HEK293 (cell line): ENCODE measurements around the gene ALMS1.

ENCODE experiments used
- CTCF ChIA-PET: fragments of 350-600 bp; formaldehyde crosslinking; extraction: SDS; loops from one replicate; lab custom pipeline; 2021; ENCODE audit warnings: antibody characterized with exemption; lab: Yijun Ruan, JAX
- POLR2A ChIA-PET: fragments of 300-600 bp; formaldehyde crosslinking; extraction: SDS; loops from one replicate; lab custom pipeline; 2020; ENCODE audit warnings: antibody characterized with exemption, inconsistent platforms; lab: Yijun Ruan, JAX
- H3K27ac ChIP-seq: fragments of 200-500 bp; sonication (Bioruptor generic); 2 replicates; pipeline ENCODE4 v1.5.1; 2014; ENCODE audit warnings: low read depth, low read length, control low read depth, inconsistent platforms; ENCODE audit errors: extremely low read depth
- H3K36me3 ChIP-seq, 2 experiments: fragments of 200-500 bp in 1 of 2; sonication (Bioruptor generic) in 1 of 2; 1 replicate in 1 of 2; 2 replicates in 1 of 2; pipeline ENCODE4 v1.5.1; 2014 to 2017; ENCODE audit warnings: inconsistent platforms in 2 of 2, low read length in 2 of 2; ENCODE audit not compliant: control insufficient read depth in 2 of 2, insufficient read depth in 1 of 2
- H3K4me1 ChIP-seq: fragments of 200-500 bp; sonication (Bioruptor generic); 2 replicates; pipeline ENCODE4 v1.5.1; 2014; ENCODE audit warnings: mild to moderate bottlenecking, low read length, inconsistent platforms; ENCODE audit not compliant: control insufficient read depth, insufficient read depth
- H3K4me3 ChIP-seq: 2 replicates; pipeline ENCODE4 v1.5.1; 2011; ENCODE audit warnings: low read depth, mild to moderate bottlenecking, control low read depth, low read length, moderate library complexity
- H3K9me3 ChIP-seq: fragments of 200-500 bp; sonication (Bioruptor generic); 2 replicates; pipeline ENCODE4 v1.5.1; 2014; ENCODE audit warnings: low read depth, low read length, inconsistent platforms; ENCODE audit not compliant: control insufficient read depth, insufficient read depth
- EGR2 ChIP-seq: fragments of 450-650 bp; formaldehyde crosslinking; IDR thresholded peaks from 2 replicates; pipeline ENCODE4 v1.5.1; 2016; ENCODE audit warnings: low read depth, missing biosample characterization, missing genetic modification characterization
- FEZF1 ChIP-seq: fragments of 450-650 bp; formaldehyde crosslinking; IDR thresholded peaks from 2 replicates; pipeline ENCODE4 v1.5.1; 2016; ENCODE audit warnings: missing biosample characterization, missing genetic modification characterization
- GLI2 ChIP-seq: fragments of 450-650 bp; formaldehyde crosslinking; IDR thresholded peaks from 2 replicates; pipeline ENCODE4; 2017; ENCODE audit warnings: missing biosample characterization, missing genetic modification characterization, low read depth, borderline replicate concordance
- GLIS1 ChIP-seq: fragments of 450-650 bp; formaldehyde crosslinking; IDR thresholded peaks from 2 replicates; pipeline ENCODE4 v1.5.1; 2016; ENCODE audit warnings: missing biosample characterization, missing genetic modification characterization
- PRDM1 ChIP-seq: fragments of 450-650 bp; formaldehyde crosslinking; IDR thresholded peaks from 2 replicates; pipeline ENCODE4; 2016; ENCODE audit warnings: missing biosample characterization, missing genetic modification characterization
- RBAK ChIP-seq: fragments of 450-650 bp; formaldehyde crosslinking; IDR thresholded peaks from 2 replicates; pipeline ENCODE4 v1.5.1; 2016; ENCODE audit warnings: missing biosample characterization, missing genetic modification characterization
- YY1 ChIP-seq: fragments of 450-650 bp; formaldehyde crosslinking; IDR thresholded peaks from 2 replicates; pipeline ENCODE4 v1.5.1; 2018; ENCODE audit warnings: missing biosample characterization, missing genetic modification characterization
- YY2 ChIP-seq: fragments of 450-650 bp; formaldehyde crosslinking; IDR thresholded peaks from 2 replicates; pipeline ENCODE4 v1.5.1; 2016; ENCODE audit warnings: missing biosample characterization, missing genetic modification characterization
- ZBTB48 ChIP-seq: fragments of 450-650 bp; formaldehyde crosslinking; IDR thresholded peaks from 2 replicates; pipeline ENCODE4 v1.5.1; 2016; ENCODE audit warnings: missing biosample characterization, missing genetic modification characterization
- ZEB2 ChIP-seq: fragments of 450-650 bp; formaldehyde crosslinking; IDR thresholded peaks from 2 replicates; pipeline ENCODE4 v1.5.1; 2016; ENCODE audit warnings: missing biosample characterization, missing genetic modification characterization
- ZFHX2 ChIP-seq: fragments of 450-650 bp; formaldehyde crosslinking; conservative IDR thresholded peaks from 2 replicates; pipeline ENCODE4 v1.5.1; 2016; ENCODE audit warnings: missing biosample characterization, missing genetic modification characterization
- ZFP41 ChIP-seq: fragments of 450-650 bp; formaldehyde crosslinking; IDR thresholded peaks from 2 replicates; pipeline ENCODE4 v1.5.1; 2016; ENCODE audit warnings: missing biosample characterization, missing genetic modification characterization, borderline replicate concordance
- ZNF10 ChIP-seq: fragments of 450-650 bp; formaldehyde crosslinking; IDR thresholded peaks from 2 replicates; pipeline ENCODE4 v1.5.1; 2017; ENCODE audit warnings: missing biosample characterization, missing genetic modification characterization
- ZNF140 ChIP-seq: fragments of 450-650 bp; formaldehyde crosslinking; IDR thresholded peaks from 2 replicates; pipeline ENCODE4 v1.5.1; 2016; ENCODE audit warnings: missing biosample characterization, missing genetic modification characterization
- ZNF169 ChIP-seq: fragments of 450-650 bp; formaldehyde crosslinking; IDR thresholded peaks from 2 replicates; pipeline ENCODE4 v1.5.1; 2016; ENCODE audit warnings: missing biosample characterization, missing genetic modification characterization
- ZNF175 ChIP-seq: fragments of 450-650 bp; formaldehyde crosslinking; IDR thresholded peaks from 2 replicates; pipeline ENCODE4 v1.5.1; 2016; ENCODE audit warnings: missing biosample characterization, missing genetic modification characterization
- ZNF248 ChIP-seq: fragments of 450-650 bp; formaldehyde crosslinking; IDR thresholded peaks from 2 replicates; pipeline ENCODE4 v1.5.1; 2017; ENCODE audit warnings: missing biosample characterization, missing genetic modification characterization
- ZNF391 ChIP-seq: fragments of 450-650 bp; formaldehyde crosslinking; IDR thresholded peaks from 2 replicates; pipeline ENCODE4 v1.5.1; 2016; ENCODE audit warnings: low read depth, missing biosample characterization, missing genetic modification characterization, borderline replicate concordance
- ZNF404 ChIP-seq: fragments of 450-650 bp; formaldehyde crosslinking; IDR thresholded peaks from 2 replicates; pipeline ENCODE4 v1.5.1; 2017; ENCODE audit warnings: missing biosample characterization, missing genetic modification characterization
- ZNF501 ChIP-seq: fragments of 450-650 bp; formaldehyde crosslinking; IDR thresholded peaks from 2 replicates; pipeline ENCODE4 v1.5.1; 2016; ENCODE audit warnings: missing biosample characterization, missing genetic modification characterization
- ZNF560 ChIP-seq: fragments of 450-650 bp; formaldehyde crosslinking; IDR thresholded peaks from 2 replicates; pipeline ENCODE4 v1.5.1; 2017; ENCODE audit warnings: missing biosample characterization, missing genetic modification characterization, borderline replicate concordance
- ZNF600 ChIP-seq: fragments of 450-650 bp; formaldehyde crosslinking; IDR thresholded peaks from 2 replicates; pipeline ENCODE4 v1.5.1; 2016; ENCODE audit warnings: missing biosample characterization, missing genetic modification characterization
- ZNF610 ChIP-seq: fragments of 450-650 bp; formaldehyde crosslinking; IDR thresholded peaks from 2 replicates; pipeline ENCODE4 v1.5.1; 2016; ENCODE audit warnings: missing biosample characterization, missing genetic modification characterization, borderline replicate concordance
- ZNF629 ChIP-seq: fragments of 450-650 bp; formaldehyde crosslinking; IDR thresholded peaks from 2 replicates; pipeline ENCODE4 v1.5.1; 2017; ENCODE audit warnings: missing biosample characterization, missing genetic modification characterization
- ZNF658 ChIP-seq: fragments of 450-650 bp; formaldehyde crosslinking; IDR thresholded peaks from 2 replicates; pipeline ENCODE4; 2016; ENCODE audit warnings: missing biosample characterization, missing genetic modification characterization
- ZNF664 ChIP-seq: fragments of 450-650 bp; formaldehyde crosslinking; IDR thresholded peaks from 2 replicates; pipeline ENCODE4 v1.5.1; 2016; ENCODE audit warnings: missing biosample characterization, missing genetic modification characterization
- TF ChIP-seq, protein P1 (sequence below): fragments of 450-650 bp; formaldehyde crosslinking; conservative IDR thresholded peaks from 2 replicates; pipeline ENCODE4 v1.5.1; 2016; ENCODE audit warnings: low read depth, missing biosample characterization, missing genetic modification characterization
- TF ChIP-seq, protein P2 (sequence below): fragments of 450-650 bp; formaldehyde crosslinking; IDR thresholded peaks from 2 replicates; pipeline ENCODE4 v1.5.1; 2017; ENCODE audit warnings: missing biosample characterization, missing genetic modification characterization
- TF ChIP-seq, protein P3 (sequence below): fragments of 450-650 bp; formaldehyde crosslinking; IDR thresholded peaks from 2 replicates; pipeline ENCODE4 v1.5.1; 2017; ENCODE audit warnings: missing biosample characterization, missing genetic modification characterization

ALMS1 gene

DNA sequence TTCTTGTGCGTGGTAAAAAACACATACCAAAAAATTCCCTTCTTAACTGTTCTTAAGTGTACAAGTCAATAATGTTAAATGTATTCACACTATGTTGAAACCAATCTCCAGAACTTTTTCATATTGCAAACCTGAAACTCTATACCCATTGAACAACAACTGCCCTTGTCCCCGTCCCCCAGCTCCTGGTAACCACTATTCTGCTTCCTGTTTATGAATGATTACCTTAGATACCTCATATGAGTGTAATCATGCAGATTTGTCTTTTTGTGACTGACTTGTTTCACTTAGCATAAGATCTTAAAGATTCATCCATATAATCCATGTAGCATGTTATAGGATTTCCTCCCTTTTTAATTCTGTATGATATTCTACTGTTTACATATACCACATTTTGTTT lies 196.7 kb downstream of the ALMS1 start (continued):
- TF ChIP-seq, protein P1, sequence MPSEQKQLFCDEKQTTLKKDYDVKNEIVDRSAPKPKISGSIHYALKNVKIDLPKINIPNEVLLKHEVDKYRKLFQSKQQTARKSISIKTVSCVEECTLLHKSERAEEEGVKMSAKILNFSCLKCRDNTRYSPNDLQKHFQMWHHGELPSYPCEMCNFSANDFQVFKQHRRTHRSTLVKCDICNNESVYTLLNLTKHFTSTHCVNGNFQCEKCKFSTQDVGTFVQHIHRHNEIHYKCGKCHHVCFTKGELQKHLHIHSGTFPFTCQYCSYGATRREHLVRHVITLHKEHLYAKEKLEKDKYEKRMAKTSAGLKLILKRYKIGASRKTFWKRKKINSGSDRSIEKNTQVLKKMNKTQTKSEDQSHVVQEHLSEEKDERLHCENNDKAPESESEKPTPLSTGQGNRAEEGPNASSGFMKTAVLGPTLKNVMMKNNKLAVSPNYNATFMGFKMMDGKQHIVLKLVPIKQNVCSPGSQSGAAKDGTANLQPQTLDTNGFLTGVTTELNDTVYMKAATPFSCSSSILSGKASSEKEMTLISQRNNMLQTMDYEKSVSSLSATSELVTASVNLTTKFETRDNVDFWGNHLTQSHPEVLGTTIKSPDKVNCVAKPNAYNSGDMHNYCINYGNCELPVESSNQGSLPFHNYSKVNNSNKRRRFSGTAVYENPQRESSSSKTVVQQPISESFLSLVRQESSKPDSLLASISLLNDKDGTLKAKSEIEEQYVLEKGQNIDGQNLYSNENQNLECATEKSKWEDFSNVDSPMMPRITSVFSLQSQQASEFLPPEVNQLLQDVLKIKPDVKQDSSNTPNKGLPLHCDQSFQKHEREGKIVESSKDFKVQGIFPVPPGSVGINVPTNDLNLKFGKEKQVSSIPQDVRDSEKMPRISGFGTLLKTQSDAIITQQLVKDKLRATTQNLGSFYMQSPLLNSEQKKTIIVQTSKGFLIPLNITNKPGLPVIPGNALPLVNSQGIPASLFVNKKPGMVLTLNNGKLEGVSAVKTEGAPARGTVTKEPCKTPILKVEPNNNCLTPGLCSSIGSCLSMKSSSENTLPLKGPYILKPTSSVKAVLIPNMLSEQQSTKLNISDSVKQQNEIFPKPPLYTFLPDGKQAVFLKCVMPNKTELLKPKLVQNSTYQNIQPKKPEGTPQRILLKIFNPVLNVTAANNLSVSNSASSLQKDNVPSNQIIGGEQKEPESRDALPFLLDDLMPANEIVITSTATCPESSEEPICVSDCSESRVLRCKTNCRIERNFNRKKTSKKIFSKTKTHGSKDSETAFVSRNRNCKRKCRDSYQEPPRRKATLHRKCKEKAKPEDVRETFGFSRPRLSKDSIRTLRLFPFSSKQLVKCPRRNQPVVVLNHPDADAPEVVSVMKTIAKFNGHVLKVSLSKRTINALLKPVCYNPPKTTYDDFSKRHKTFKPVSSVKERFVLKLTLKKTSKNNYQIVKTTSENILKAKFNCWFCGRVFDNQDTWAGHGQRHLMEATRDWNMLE (tag by site-specific recombination), result no peak
- TF ChIP-seq YY1 (no peak), ZNF610 (tag by site-specific recombination) (no peak), ZNF10 (tag by site-specific recombination) (no peak), ZEB2 (tag by site-specific recombination) (no peak), ZNF391 (tag by site-specific recombination) (no peak)

DNA sequence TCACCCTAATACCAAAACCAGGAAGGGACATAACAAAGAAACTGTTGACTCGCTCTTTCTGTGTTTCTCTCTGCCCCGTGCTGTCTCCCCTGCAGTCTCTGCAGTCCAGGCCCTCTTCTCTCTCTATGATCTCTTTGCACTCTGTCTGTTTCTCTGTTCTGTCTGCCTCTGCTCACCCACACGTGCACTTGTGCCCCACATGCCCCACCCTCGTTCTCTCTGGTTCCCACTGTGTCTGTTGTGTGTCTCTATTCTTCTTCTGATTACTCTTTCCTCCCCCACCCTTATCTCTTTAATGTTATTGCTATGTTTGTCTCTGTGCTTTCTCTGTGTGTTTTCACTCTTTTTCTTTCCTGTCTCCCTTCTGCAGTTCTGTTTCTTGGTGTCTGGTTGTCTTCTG lies 202.5 kb downstream of the ALMS1 start:
- POLR2A ChIA-PET, result no interaction called here
- peaks cover 5% of the 10 kb centered on the region; the same call in 1 of the 2 replicates for H3K4me1 ChIP-seq
- TF ChIP-seq EGR2 (tag by site-specific recombination), result peak; percentile 81
- TF ChIP-seq GLIS1, result no peak
- peak; percentile 60; the same call in 1 of the 2 replicates for TF ChIP-seq ZFHX2 (tag by site-specific recombination)
- peak; percentile 67 for TF ChIP-seq PRDM1 (tag by site-specific recombination)
- TF ChIP-seq ZNF169, result no peak
- H3K36me3 ChIP-seq, result no peaks in the 10 kb centered on the region
- no peaks in the 10 kb centered on the region for H3K9me3 ChIP-seq
- no peak overlapping the region for H3K27ac ChIP-seq
- H3K4me3 ChIP-seq, result no peak overlapping the region
- CTCF ChIA-PET, result no interaction called here

DNA sequence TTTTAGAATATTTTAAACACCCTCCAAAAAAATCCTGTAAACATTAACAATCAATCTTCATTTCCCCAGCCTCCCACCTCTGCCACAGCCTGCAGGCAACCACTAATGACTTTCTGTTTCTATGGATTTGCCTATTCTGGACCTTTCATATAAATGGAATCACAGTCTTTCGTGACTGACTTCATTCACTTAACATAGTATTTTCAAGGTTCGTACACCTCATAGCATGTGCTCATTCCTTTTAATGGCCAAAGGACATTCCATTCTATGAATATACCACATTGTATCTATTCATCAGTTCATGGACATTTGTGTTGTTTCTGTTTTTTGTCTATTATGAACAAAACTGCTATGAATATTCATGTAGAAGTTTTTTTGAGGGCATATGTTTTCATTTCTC lies 208.0 kb downstream of the ALMS1 start:
- Histone ChIP-seq H3K4me3 (no peak overlapping the region), H3K36me3 (peaks cover 0 to 3% of the 10 kb centered on the region in 2 experiments; a peak in 1 of 3 replicates)

More for the DNA sequence above, 208.0 kb downstream of the ALMS1 start:
- Histone ChIP-seq H3K9me3 (no peaks in the 10 kb centered on the region), H3K4me1 (no peaks in the 10 kb centered on the region), H3K27ac (no peak overlapping the region)
- TF ChIP-seq ZNF140 (tag by site-specific recombination) (no peak), ZNF658 (no peak), ZNF629 (tag by site-specific recombination) (no peak), ZNF560 (no peak), ZNF600 (tag by site-specific recombination) (no peak), GLI2 (tag by site-specific recombination) (no peak), YY2 (tag by site-specific recombination) (no peak), RBAK (tag by site-specific recombination) (no peak), ZBTB48 (tag by site-specific recombination) (no peak), ZNF501 (tag by site-specific recombination) (no peak), ZFP41 (tag by site-specific recombination) (no peak), ZNF248 (tag by site-specific recombination) (no peak), ZNF404 (tag by site-specific recombination) (no peak), FEZF1 (tag by site-specific recombination) (no peak), ZNF175 (tag by site-specific recombination) (no peak), ZNF664 (tag by site-specific recombination) (no peak)
- TF ChIP-seq, protein P2, sequence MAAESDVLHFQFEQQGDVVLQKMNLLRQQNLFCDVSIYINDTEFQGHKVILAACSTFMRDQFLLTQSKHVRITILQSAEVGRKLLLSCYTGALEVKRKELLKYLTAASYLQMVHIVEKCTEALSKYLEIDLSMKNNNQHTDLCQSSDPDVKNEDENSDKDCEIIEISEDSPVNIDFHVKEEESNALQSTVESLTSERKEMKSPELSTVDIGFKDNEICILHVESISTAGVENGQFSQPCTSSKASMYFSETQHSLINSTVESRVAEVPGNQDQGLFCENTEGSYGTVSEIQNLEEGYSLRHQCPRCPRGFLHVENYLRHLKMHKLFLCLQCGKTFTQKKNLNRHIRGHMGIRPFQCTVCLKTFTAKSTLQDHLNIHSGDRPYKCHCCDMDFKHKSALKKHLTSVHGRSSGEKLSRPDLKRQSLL (tag by site-specific recombination), result no peak
- TF ChIP-seq, protein P3, sequence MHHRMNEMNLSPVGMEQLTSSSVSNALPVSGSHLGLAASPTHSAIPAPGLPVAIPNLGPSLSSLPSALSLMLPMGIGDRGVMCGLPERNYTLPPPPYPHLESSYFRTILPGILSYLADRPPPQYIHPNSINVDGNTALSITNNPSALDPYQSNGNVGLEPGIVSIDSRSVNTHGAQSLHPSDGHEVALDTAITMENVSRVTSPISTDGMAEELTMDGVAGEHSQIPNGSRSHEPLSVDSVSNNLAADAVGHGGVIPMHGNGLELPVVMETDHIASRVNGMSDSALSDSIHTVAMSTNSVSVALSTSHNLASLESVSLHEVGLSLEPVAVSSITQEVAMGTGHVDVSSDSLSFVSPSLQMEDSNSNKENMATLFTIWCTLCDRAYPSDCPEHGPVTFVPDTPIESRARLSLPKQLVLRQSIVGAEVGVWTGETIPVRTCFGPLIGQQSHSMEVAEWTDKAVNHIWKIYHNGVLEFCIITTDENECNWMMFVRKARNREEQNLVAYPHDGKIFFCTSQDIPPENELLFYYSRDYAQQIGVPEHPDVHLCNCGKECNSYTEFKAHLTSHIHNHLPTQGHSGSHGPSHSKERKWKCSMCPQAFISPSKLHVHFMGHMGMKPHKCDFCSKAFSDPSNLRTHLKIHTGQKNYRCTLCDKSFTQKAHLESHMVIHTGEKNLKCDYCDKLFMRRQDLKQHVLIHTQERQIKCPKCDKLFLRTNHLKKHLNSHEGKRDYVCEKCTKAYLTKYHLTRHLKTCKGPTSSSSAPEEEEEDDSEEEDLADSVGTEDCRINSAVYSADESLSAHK, result no peak
- ChIA-PET POLR2A (no interaction called here), CTCF (no interaction called here)
